ENCODE measurements around the gene PLEKHJ1. TPM values are rescaled to one million over a fixed set of nuclear protein-coding genes. Genes with fewer than 3 reads are reported as not detected.

The PLEKHJ1 gene
- polyA plus RNA-seq, 1 donor from 2014 or later: 219 TPM

- H3K4me3 ChIP-seq (ENCODE audit: low read length): no peak overlapping the region
- H3K79me2 ChIP-seq (replicated peaks; ENCODE audit: insufficient read depth, low read length): peaks cover 4% of the 10 kb centered on the region
- H3K9ac ChIP-seq (ENCODE audit: low read length): no peak overlapping the region
Observed at GRCh38 chr19:2185734-2186070, 50.4 kb downstream of the PLEKHJ1 start.

GRCh38 chr19:2184422-2184975 is 51.6 kb downstream of the PLEKHJ1 start:
- Histone ChIP-seq H3K4me3 (ENCODE audit: low read length) (no peak overlapping the region), H3K4me2 (ENCODE audit: low read length) (no peak overlapping the region), H3K27ac (ENCODE audit: low read length) (no peak overlapping the region), H3K9me2 (ENCODE audit: insufficient read depth, low read length) (no peaks in the 10 kb centered on the region), H3K27me3 (ENCODE audit: insufficient read depth, low read depth, low read length) (no peaks in the 10 kb centered on the region), H3K79me2 (replicated peaks; ENCODE audit: insufficient read depth, low read length) (peaks cover 8% of the 10 kb centered on the region), H3K36me3 (ENCODE audit: insufficient read depth, low read length) (no peaks in the 10 kb centered on the region), H2AFZ (ENCODE audit: low read depth, low read length) (no peak overlapping the region), H3K9me3 (ENCODE audit: low read length) (no peaks in the 10 kb centered on the region), H4K20me1 (ENCODE audit: insufficient read depth) (no peaks in the 10 kb centered on the region), H3K9ac (ENCODE audit: low read length) (no peak overlapping the region), H3F3A (ENCODE audit: insufficient read depth, low read length, poor library complexity, severe bottlenecking) (no peaks in the 10 kb centered on the region)
- TF ChIP-seq MXI1 (conservative IDR thresholded peaks at IDR 0.05; ENCODE audit: poor library complexity, severe bottlenecking): no peak
- TF ChIP-seq RAD21 (conservative IDR thresholded peaks at IDR 0.05): no peak
- TF ChIP-seq, protein P1, sequence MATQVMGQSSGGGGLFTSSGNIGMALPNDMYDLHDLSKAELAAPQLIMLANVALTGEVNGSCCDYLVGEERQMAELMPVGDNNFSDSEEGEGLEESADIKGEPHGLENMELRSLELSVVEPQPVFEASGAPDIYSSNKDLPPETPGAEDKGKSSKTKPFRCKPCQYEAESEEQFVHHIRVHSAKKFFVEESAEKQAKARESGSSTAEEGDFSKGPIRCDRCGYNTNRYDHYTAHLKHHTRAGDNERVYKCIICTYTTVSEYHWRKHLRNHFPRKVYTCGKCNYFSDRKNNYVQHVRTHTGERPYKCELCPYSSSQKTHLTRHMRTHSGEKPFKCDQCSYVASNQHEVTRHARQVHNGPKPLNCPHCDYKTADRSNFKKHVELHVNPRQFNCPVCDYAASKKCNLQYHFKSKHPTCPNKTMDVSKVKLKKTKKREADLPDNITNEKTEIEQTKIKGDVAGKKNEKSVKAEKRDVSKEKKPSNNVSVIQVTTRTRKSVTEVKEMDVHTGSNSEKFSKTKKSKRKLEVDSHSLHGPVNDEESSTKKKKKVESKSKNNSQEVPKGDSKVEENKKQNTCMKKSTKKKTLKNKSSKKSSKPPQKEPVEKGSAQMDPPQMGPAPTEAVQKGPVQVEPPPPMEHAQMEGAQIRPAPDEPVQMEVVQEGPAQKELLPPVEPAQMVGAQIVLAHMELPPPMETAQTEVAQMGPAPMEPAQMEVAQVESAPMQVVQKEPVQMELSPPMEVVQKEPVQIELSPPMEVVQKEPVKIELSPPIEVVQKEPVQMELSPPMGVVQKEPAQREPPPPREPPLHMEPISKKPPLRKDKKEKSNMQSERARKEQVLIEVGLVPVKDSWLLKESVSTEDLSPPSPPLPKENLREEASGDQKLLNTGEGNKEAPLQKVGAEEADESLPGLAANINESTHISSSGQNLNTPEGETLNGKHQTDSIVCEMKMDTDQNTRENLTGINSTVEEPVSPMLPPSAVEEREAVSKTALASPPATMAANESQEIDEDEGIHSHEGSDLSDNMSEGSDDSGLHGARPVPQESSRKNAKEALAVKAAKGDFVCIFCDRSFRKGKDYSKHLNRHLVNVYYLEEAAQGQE (IDR thresholded peaks at IDR 0.05; ENCODE audit: borderline replicate concordance): no peak
- TF ChIP-seq POLR2AphosphoS5 (IDR thresholded peaks at IDR 0.05): no peak
- no peak for TF ChIP-seq TAF1 (IDR thresholded peaks at IDR 0.05; ENCODE audit: low read depth)

More at GRCh38 chr19:2185734-2186070, 50.4 kb downstream of the PLEKHJ1 start:
- Histone ChIP-seq H4K20me1 (ENCODE audit: insufficient read depth) (no peaks in the 10 kb centered on the region), H3K9me2 (ENCODE audit: insufficient read depth, low read length) (no peaks in the 10 kb centered on the region), H3K27ac (ENCODE audit: low read length) (no peak overlapping the region), H3K9me3 (ENCODE audit: low read length) (no peaks in the 10 kb centered on the region), H3K36me3 (ENCODE audit: insufficient read depth, low read length) (no peaks in the 10 kb centered on the region), H3K27me3 (ENCODE audit: insufficient read depth, low read depth, low read length) (no peaks in the 10 kb centered on the region), H2AFZ (ENCODE audit: low read depth, low read length) (no peak overlapping the region), H3F3A (ENCODE audit: insufficient read depth, low read length, poor library complexity, severe bottlenecking) (no peaks in the 10 kb centered on the region), H3K4me2 (ENCODE audit: low read length) (no peak overlapping the region)
- TF ChIP-seq EZH2 (IDR thresholded peaks at IDR 0.05; ENCODE audit: borderline replicate concordance, insufficient read depth, low read length, poor library complexity, severe bottlenecking) (no peak), TAF1 (IDR thresholded peaks at IDR 0.05; ENCODE audit: low read depth) (no peak), EP300 (conservative IDR thresholded peaks at IDR 0.05; ENCODE audit: poor library complexity, severe bottlenecking) (no peak), MXI1 (conservative IDR thresholded peaks at IDR 0.05; ENCODE audit: poor library complexity, severe bottlenecking) (no peak), RAD21 (conservative IDR thresholded peaks at IDR 0.05) (no peak), POLR2AphosphoS5 (IDR thresholded peaks at IDR 0.05) (no peak), SMC3 (conservative IDR thresholded peaks at IDR 0.05; ENCODE audit: poor library complexity) (no peak)
- TF ChIP-seq, protein P1 (IDR thresholded peaks at IDR 0.05; ENCODE audit: borderline replicate concordance): no peak
- TF ChIP-seq, protein P2, sequence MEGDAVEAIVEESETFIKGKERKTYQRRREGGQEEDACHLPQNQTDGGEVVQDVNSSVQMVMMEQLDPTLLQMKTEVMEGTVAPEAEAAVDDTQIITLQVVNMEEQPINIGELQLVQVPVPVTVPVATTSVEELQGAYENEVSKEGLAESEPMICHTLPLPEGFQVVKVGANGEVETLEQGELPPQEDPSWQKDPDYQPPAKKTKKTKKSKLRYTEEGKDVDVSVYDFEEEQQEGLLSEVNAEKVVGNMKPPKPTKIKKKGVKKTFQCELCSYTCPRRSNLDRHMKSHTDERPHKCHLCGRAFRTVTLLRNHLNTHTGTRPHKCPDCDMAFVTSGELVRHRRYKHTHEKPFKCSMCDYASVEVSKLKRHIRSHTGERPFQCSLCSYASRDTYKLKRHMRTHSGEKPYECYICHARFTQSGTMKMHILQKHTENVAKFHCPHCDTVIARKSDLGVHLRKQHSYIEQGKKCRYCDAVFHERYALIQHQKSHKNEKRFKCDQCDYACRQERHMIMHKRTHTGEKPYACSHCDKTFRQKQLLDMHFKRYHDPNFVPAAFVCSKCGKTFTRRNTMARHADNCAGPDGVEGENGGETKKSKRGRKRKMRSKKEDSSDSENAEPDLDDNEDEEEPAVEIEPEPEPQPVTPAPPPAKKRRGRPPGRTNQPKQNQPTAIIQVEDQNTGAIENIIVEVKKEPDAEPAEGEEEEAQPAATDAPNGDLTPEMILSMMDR (IDR thresholded peaks at IDR 0.05; ENCODE audit: poor library complexity, severe bottlenecking): no peak

Small RNA genes within 50 kb of the gene (small RNA-seq; reads per million reads assigned to genes)
- 0.33 to 4.4 (median 1.8) reads per million in 3 experiments for gene MIR1227

Other genes with a start within 250 kb of the PLEKHJ1 start
- gene BTBD2, start 220.6 kb downstream of the PLEKHJ1 start, polyA plus RNA-seq: 46.1 and 57.6 TPM in 2 replicates
- 27.6 and 37.6 TPM in 2 replicates for gene MKNK2, start 185.1 kb downstream of the PLEKHJ1 start, polyA plus RNA-seq
- 5.8 and 8.3 TPM in 2 replicates for gene MOB3A, start 140.0 kb downstream of the PLEKHJ1 start, polyA plus RNA-seq
- gene IZUMO4, start 139.4 kb downstream of the PLEKHJ1 start, polyA plus RNA-seq: 39.3 and 45.8 TPM in 2 replicates
- 60.7 and 88.2 TPM in 2 replicates for gene AP3D1, start 84.8 kb downstream of the PLEKHJ1 start, polyA plus RNA-seq
- gene DOT1L, start 72.4 kb downstream of the PLEKHJ1 start, polyA plus RNA-seq: 8.5 and 10.7 TPM in 2 replicates
- gene SF3A2, start 495 bp upstream of the PLEKHJ1 start, polyA plus RNA-seq: 14.4 and 51.6 TPM in 2 replicates
- gene AMH, start 13.0 kb upstream of the PLEKHJ1 start, polyA plus RNA-seq: 57.5 and 71.5 TPM in 2 replicates
- gene JSRP1, start 20.1 kb upstream of the PLEKHJ1 start, polyA plus RNA-seq: 1.3 and 1.4 TPM in 2 replicates
- gene PEAK3, start 45.8 kb upstream of the PLEKHJ1 start, polyA plus RNA-seq: not detected in 2 replicates
- 1.2 and 2.7 TPM in 2 replicates for gene LINGO3, start 71.8 kb upstream of the PLEKHJ1 start, polyA plus RNA-seq
- gene LSM7, start 92.3 kb upstream of the PLEKHJ1 start, polyA plus RNA-seq: 520 and 550 TPM in 2 replicates
- gene SPPL2B, start 92.4 kb upstream of the PLEKHJ1 start, polyA plus RNA-seq: 68.7 and 86.8 TPM in 2 replicates
- not detected in 2 replicates for gene TMPRSS9, start 123.9 kb upstream of the PLEKHJ1 start, polyA plus RNA-seq
- gene TIMM13, start 191.3 kb upstream of the PLEKHJ1 start, polyA plus RNA-seq: 61.0 and 73.0 TPM in 2 replicates
- gene LMNB2, start 220.6 kb upstream of the PLEKHJ1 start, polyA plus RNA-seq: 44.1 and 48.8 TPM in 2 replicates
- 0.44 TPM in 1 of 2 replicates, not detected in the other for gene GADD45B, start 239.8 kb upstream of the PLEKHJ1 start, polyA plus RNA-seq

Measured in neural cell (in vitro differentiated cells).